Epithelial cell of esophagus (primary cell): ENCODE data around the gene IQSEC3.

Experiments used
- DNase-seq: peaks from one replicate; pipeline ENCODE4 v3.0.0; 2010; ENCODE audit warnings: low read depth
- H3K4me3 ChIP-seq: 2 replicates; pipeline ENCODE4 v1.5.1; 2011; ENCODE audit warnings: mild to moderate bottlenecking, low read length, control low read depth
- CTCF ChIP-seq: IDR thresholded peaks from 2 replicates; pipeline ENCODE4 v1.5.1; 2011; ENCODE audit warnings: low read depth, mild to moderate bottlenecking, low read length, control low read depth, inconsistent platforms; ENCODE audit not compliant: insufficient read depth; ENCODE audit errors: missing control alignments

IQSEC3 gene

DNA sequence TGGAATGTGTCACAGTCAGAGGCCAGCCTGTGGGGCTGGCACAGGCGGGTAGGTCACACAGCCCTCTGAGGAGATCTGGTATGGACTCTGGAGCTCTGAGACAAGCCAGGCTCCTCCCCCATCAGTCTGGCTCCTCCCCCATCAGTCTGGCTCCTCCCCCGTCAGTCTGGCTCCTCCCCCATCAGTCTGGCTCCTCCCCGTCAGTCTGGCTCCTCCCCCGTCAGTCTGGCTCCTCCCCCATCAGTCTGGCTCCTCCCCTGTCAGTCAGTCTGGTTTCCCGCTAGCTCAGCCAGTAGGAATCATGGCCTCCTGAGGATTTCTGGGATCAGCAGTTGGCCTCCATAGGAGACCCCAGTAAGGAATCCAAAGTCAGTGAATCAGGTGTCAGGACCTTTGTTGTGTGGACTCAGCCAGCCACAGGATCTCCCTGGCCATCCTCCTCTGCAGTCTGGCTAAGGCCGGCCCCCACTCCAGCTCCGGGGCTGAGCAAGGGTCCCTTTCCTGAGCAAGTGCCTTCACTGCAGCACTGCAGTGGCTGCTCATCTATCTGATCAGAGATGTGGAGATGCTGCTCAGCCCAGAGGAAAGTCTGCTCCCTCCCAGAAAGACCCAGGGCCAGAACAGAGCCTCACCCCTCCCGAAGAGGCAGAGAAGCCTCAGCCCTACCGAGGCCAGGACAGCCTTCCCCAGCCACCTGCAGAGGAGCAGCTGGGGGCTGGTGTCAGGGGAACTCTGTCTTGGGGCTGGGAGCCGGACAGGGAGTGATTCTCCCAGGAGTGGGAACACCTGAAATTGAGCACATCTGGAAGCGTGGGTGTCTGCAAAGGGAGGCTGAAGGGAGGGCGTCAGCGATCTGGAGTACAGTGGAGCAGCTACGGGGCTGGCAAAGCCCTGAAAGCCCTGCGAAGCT, 35.7 kb downstream of the IQSEC3 start:
- TF ChIP-seq CTCF, result no peak
- no peak for DNase-seq
- H3K4me3 ChIP-seq, result no peak overlapping the region

- TF ChIP-seq CTCF, result no peak
- DNase-seq, result no peak
- H3K4me3 ChIP-seq, result no peak overlapping the region
Measured at GRCh38 chr12:102879-103168, 36.3 kb downstream of the IQSEC3 start.

DNA sequence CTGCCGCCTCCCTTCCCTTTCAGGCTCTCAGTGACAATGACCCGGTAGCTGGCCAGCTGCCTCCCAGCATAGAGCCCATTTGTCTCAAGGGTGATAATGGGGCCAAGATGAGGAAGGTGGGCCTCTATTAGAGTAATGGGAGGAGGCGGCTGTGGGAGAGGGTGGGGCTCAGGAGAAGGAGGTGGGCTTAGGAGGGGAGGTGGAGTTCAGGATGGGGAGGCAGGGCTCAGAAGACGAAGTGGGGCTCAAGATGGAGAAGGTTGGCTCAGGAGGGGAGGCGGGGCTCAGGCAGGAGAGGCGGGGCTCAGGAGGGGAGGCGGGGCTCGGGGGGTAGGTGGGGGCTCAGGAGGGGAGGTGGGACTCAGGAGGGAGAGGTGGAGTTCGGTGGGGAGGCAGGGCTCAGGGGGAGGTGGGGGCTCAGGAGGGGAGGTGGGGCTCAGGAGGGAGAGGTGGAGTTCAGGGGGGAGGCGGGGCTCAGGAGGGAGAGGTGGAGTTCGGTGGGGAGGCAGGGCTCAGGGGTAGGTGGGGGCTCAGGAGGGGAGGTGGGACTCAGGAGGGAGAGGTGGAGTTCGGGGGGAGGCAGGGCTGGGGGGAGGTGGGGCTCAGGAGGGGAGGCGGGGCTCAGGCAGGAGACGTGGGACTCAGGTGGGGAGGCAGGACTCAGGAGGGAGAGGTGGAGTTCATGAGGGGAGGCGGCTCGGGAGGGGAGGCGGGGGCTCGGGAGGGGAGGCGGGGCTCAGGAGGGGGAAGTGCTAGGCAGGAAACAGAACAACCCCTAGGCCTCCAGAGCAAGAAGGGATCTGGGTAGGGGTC, 36.8 kb downstream of the IQSEC3 start:
- no peak overlapping the region for H3K4me3 ChIP-seq
- TF ChIP-seq CTCF, result no peak
- DNase-seq, result no peak

DNA sequence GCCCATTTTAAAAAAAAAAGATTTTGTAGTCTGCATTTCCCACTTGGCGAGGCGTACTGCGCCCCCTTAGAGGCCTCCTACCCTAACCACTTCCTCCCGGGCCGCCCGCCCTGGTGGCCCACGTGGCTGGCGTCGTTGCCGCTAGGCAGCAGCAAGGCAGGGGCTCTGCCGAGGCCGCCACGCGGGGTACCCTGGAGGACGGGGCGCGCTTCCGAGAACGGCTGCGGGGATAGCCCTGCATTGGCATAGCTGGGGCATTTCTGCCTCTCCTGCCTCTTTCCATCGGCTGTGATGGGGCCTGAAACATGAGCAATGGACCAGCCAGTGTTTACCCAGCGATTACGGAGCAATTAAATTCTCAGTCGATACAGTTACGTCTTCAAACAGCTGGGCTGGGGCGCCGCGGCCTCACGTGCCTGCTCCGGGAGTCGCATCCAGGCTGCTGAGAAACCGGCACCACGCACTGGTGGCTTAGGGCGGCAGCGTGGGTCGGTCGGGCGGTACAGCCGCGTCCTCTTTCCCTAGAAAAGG, 38.0 kb downstream of the IQSEC3 start:
- TF ChIP-seq CTCF, result no peak
- no peak overlapping the region for H3K4me3 ChIP-seq
- DNase-seq, result no peak

DNA sequence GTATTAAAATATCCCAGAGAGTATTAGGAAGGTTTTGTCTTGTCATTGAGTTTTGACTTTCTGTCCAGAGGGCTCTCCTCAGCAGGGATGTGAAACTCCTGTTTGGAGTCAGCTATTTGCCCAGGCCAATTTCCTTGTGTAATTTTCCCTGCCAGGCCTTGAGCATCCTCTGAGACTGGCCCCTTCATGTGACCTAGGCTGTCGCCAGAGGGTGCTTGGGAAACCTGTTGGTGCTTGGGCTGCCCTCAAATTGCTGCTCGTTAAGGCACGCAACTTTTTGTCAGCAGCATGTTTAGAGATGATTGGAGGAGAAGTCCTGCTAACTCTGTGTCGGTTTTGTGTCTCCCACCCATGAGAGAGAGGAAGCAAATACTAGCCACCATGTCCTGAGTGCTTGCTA, 39.1 kb downstream of the IQSEC3 start:
- no peak for DNase-seq
- TF ChIP-seq CTCF, result no peak
- no peak overlapping the region for H3K4me3 ChIP-seq

GRCh38 chr12:106118-106591, 39.6 kb downstream of the IQSEC3 start:
- no peak for DNase-seq
- no peak for TF ChIP-seq CTCF
- no peak overlapping the region for H3K4me3 ChIP-seq
